NCI-H1105 treated with DMSO at 0.1 percent for 48 hours (cell line): Measurements from ENCODE around the gene EXOC3L2.
"Not testable (repeated sequence)": the region's sequence is repeated elsewhere in the genome, so short reads cannot be mapped to it uniquely, and the experiment has no call there.

Experiments used
- DNase-seq: peaks from one replicate; lab custom pipeline; 2025; lab: John Stamatoyannopoulos, UW

EXOC3L2 gene

DNA sequence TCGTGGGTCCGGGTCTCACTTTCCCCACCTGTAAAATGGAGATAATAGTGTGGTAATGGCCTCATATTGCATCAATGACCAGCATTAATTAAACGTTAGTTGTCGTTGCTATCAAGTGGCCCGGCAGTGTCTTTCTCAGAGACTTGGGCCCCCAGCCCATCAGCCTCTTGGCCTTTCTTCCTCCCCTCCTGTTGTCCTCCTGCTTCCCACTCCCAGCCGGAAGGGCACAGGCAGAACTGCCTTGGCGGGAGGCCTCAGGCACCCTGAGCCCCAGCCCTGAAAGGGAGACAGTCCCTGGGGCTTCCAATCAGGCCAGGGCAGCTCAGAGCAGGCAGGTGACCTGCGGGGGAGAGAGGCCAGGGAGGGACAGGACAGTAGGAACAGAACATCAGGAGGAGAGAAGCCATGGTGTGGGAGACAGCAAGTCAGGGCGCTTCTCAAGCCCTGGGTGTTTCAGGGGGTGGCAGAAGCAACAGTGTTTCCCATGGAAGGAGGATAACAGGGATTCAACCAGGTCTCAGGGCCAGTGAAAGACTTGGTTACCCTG is 10.5 kb upstream of the EXOC3L2 start:
- no peak for DNase-seq

DNA sequence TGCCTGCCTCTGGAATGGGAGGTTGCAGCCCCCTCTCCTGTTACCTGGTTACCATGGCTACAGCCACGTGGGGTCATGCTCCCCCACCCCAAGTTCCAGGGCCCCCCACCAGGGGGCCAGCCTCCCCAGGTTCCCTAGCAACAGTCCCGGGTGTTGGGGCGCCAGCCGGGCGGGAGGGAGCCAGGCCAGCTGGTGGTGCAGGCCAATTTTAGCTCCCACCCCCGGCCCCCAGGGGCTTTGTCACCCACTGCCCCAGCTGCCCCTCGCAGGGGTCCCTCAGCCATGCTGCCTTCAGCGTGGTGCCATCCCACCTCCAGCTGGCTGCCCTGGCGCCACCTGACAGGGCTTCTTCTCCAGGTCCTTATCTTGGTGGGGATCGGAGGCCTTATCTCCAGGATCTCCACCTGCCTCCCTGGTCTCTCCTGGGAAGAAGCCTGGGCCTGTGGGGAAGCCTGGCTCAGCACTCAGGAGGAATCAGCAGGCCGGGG is 8.9 kb upstream of the EXOC3L2 start:
- no peak for DNase-seq

DNA sequence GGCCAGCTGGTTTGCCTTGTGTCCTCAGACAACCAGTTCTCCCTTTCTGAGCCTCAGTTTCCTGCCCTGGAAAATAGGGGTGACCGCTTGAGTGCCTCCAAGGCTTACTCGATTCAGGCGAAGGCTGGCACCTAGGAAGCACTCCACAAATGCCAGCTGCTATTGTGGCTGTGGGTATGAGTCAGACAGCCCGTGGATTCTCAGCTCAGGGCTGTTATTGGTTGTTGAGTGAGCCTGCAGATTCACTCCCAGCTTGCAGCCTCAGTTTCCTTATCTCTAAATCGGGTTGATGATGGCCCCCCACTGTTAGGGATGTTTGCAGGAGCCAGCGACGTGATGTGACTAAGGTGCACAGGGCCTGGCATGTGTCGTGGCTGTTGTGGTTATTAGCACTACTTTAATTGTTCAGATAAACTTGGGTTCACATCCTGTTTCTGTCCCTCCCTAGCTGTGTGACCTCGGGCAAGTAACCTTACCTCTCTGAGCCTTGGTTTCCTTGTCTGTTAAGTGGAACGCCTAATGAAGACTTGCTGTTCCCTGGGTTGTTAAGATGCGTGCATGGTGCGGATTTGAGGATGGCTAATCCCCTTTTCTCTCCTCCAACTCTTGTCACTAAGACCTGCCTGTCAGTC is 8.3 kb upstream of the EXOC3L2 start:
- no peak for DNase-seq

DNA sequence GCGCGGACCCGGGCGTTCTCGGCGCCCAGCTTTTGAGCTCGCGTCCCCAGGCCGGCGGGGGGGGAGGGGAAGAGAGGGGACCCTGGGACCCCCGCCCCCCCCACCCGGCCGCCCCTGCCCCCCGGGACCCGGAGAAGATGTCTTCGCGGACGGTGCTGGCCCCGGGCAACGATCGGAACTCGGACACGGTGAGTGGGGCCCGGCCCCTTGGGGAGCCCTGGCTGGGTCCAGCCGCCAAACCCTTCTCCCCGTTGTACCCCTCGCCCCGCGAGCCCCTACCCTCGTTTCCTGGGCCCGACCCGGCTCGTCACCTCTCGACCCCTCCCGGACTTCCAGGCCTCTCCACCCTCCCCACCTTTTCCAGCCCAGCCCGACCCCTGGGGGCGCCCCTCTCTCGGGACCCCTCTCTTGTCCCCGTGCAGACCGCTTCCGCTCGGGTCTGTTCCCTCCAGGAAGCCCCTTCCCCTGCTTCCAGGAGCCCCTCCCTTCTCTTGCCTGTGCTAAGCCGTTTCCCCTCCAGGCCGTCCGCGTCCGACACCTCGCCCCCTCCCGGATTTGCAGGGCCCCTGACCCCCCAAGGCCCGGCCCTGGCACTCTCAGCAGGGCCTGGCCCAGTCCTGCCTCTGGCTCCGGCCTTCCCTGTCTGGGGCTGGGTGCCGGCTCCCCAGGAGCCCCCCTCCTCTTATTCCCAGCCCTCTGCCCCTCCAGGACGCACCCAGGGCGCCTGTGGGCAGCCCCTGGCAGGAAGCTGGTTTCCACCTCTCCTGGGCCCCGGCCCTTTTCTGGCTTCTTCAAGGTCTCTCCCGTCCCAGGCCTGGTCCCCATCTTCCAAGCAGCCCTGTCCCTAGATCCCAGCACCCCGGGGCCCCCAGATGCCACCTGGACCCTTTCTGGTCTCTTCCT is 6.5 kb upstream of the EXOC3L2 start:
- no peak for DNase-seq

DNA sequence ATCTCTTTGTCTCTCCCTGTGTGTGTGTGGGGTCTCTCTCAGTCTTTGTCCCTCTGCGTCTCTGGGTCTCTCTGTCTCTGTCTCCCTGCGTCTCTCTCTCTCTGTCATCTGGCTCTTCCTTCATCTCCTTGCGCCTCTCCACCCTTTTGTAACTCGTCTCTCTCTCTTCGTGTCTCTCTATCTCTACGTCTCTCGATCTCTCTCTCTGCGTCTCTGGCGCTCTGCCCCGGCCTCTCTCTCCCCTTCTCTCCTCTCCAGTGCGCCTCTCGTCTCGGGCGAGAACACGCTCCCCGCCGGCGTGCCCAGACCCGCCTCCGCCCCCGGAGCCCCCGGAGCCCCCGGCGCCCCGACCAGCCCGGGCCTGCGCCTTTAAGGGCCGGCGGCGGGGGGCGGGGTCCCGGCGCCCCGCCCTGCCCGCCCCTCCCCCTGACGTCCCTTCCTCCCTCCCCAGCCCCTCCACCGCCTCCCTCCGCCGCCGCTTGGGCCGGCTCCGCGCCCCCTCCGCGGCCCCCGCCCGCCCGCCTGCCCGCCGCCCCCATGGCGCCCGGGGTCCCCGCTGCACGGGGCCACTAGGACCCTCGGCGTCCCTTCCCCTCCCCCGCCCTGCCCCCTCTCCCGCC is 5.7 kb upstream of the EXOC3L2 start, which contains the start of gene MARK4:
TSS of gene MARK4 (plus strand) at position 440 of the 620 bp plus-strand sequence. CDS start 318 bp downstream, outside the sequence.
- peak; percentile 49 for DNase-seq

DNA sequence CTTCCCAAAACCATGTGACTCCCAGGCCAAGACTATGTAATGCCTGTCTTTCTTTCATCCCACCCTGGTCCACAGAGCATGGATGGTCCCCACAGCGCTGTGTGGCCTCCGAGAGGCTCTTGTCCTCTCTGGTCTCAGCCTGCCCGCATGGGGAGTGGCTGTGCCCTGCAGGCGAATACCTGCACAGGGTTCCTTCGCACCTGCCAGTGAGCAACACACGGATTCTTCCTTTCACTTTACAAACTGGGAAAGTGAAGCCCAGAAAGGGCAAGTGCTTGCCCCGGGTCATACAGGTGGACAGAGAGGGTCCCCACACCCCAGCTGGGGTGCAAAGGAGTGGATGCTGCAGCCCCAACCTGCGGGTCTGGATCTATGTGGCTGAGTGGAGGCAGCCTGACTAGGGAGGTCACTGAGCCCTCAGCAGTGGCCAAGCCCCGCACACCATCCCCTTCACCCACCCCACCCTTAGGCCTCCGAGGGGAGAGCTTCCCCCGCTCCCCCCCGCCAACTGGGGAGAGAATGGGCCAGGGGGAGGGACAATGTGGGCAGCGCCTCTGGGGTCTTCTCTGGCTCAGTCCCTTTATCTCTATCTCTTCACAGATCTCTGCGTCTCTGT is 5.1 kb upstream of the EXOC3L2 start:
- DNase-seq = peak; percentile 7

DNA sequence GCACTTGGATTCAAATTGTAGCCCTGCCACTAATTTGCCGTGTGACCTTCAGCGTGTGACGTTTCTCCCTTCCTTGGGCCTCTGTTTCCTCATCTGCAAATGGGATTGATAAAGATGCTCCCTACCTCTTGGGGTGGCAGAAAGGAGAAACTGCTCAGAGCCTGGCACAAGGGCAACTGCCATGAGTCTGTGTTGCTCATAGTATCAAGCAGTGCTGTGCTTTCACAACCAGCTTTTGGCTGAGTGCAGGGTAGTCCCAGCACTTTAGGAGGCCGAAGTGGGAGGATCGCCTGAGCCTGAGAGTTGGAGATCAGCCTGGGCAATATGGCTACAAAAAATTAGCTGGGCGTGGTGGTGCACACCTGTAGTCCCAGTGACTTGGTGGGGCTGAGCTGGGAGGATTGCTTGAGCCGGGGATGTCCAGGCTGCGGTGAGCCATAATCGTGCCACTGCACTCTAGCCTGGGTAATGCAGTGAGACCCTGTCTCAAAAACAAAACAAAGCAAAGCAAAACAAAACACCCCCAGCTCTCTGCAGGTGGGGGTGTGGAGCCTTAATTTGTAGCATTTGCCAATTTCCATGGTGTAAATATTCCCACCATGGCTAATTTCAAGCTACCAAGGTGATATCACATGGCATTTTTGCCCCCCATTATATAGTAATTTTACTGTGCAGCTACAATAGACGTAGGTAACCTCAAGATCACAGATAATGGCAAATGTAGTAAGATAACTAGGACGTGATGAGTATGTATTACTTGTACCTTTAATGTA is 4.2 kb upstream of the EXOC3L2 start:
- no peak for DNase-seq

DNA sequence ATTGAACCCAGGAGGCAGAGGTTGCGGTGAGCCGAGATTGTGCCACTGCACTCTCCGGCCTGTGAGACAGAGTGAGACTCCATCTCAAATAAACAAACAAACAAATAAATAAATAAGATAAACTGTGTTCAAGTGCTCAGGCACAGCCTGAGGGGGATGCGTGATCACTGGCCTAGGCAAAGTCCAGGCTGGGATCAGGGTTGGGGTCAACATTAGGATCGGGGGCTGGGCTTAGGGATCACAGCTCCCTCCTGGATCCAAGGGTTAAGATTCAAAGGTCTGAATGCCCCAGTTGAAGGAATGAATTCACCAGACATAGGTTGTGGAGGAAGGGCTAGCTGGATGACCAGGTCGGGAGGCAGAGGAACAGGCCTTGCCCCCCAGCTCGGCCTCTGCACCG is 1.9 kb upstream of the EXOC3L2 start:
- DNase-seq = no peak

DNA sequence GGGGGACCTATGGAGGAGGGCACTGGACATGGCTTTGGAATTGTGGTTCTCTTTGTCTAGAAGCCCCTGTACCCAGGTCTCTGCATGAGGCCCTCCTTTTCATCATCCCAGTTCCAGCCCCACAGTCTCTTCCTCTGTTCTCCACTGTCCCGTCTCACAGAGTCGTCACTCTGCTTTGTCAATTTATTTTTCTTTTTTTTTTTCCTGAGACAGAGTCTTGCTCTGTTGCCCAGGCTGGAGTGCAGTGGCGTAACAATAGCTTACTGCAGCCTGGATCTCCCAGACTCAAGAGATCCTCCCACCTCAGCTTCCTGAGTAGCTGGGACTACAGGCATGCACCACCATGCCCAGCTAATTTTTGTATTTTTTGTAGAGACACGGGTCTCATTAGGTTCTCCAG is 619 bp upstream of the EXOC3L2 start:
- DNase-seq = no peak

DNA sequence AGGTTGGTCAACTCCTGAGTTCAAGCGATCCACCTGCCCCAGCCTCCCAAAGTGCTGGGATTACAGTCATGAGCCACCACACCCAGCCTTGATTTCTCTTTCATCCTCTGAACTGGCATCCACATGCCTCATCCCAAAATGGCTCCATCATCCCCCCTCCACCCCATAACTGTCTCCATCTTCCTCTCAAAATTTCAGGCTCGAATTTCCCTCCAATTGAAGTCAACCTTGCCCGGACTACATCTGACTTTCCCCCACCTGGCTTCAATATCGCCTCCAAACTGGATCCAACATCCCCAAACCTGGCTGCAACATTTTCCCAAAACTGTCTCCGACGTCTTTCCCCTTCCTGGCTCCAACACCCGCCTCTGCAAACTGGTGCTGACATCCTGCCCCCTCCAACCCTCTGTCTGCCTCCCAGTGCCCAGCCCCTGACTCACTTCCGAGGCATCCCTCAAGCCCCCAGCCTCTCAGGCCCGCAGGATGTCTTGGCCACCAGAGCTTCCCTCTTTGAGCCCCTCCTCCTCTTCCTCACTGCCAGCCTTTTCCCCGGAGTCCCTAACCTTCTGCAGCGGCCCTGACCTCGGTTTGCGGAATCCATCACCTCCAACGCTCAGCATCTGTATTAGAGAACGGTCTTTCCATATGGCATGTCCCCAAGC is 943 bp downstream of the EXOC3L2 start:
- DNase-seq = no peak

DNA sequence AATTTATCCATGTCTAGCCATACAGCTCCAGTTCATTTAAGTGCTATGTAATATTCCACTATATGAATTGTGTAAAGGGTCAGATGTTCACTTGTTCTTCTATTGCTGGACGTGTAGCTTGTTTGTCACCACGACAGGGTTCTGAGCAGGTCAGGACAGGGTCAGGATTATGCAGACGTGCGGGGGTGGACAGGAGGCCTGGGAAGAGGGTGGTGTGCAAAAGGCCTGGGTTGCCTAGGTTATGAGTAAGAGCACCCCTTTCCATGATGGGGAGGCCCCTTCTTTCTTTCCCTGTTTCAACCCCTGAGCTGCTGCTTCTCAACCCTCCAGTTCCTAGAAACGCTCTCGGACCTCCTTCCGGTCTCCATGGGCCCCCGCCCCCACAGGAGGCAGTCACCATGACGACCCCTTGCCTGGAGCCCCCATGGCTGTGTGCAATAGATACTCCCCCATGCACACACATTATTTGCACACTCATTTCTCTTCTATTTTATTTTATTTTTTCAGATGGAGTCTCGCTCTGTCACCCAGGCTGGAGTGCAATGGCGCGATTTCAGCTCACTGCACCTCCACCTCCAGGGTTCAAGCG is 2.0 kb downstream of the EXOC3L2 start:
- no peak for DNase-seq

DNA sequence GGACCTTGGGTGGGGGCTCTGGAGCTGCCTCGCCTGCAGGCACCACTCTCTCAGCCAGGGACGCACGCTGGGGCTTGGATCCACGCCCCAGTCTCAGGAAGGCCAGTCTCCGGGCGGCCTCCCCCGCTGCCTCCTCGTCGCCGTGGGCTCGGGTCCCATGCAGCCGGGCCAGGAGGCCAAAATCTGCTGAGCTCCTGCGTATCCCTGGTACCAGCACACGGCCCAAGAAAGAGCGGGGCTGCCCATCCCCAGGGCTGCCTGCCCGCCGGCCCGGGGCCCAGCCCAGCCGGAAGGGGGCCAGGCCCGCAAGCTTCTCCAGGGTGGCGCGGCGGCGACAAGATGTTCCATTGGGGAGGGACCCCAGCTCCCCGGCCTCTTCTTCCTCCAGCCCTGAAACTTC is 6.7 kb downstream of the EXOC3L2 start:
- DNase-seq = no peak

DNA sequence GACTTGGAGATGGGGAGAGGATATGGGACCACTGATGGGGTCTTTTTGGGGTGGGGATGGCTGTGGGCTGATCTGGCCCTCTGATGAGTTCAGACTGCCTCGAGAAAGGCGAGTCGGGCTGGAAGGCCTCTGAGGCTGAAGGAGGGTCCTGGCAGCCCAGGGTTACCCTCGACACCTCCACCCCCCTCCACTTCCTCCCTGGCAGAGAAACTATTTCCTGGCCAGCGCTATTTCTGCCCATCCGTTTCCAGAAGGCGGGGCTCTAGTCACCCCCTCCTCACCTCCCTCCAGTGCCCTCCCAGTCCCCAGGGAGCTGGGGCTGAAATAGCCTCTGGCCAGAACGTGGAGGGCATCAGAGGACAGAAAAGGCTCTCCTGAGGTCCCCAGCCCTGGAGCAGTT is 9.7 kb downstream of the EXOC3L2 start:
- no peak for DNase-seq

DNA sequence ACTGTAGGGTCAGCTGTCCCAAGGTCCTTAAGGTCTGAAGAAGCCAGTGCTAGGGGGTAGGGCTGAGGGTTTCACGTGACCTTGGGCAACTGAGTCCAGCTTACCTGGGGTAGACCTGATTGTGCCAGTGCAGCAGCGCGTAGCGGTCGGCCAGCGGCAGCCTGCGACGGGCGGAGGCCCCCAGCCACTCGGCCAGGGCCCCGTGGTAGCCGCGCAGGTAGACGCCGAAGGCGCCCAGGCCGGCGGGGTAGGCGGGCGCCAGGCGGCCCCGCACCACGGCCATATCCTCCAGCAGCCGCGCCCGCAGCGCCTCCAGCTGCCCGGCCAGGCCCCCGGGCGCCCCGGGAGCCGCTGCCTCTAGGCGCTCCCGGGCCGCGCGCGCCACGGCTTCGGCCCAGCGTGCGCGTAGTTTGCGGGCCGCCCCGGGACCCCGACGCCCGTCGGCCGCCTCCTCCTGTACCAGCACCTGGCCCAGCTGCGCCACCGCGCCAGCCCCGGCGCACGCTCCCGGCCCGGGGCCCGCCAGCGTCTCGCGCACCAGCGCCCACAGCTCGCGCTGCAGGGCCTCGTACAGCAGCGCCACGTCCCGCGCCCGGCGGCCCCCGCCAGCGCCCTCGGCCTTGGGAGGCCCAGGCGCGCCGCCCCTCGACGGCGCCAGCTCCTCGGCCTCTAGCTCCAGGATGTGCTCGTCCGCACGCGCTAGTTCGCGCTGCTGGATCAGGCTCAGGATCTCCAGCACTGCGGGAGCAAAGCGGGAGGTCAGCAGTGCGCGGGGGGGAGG is 10.9 kb downstream of the EXOC3L2 start:
- no peak for DNase-seq

DNA sequence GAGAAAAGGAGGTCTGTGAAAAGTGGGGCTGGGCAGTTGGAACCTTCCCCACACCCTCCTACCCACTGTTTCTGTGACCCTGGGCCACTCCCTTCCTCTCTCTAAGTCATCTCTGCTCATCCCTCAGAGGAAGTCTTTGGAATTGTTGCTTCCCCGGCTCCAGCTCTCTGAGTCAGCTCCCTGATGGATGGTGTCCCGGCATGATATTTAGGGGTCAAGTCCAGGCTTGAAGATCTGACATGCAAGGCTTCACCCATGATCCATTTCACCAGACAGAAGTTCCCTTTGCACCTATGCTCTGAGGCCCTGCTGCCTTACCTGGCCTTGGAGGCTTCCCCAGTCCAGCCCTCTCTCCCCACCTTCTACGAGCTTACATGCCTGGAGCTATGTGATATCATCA is 13.3 kb downstream of the EXOC3L2 start:
- DNase-seq = no peak

DNA sequence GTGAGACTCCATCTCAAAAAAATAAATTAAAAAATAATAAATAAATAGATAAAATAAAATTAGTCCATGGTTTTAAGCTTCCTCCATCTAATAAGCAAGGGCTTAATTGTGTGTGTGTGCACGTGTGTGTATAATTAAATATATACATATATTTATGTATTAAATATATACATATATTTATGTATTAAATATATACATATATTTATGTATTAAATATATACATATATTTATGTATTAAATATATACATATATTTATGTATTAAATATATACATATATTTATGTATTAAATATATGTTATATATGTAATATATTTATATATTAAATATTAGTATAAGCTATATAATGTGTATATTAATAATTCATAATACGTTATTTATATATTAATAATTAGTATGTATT is 16.2 kb downstream of the EXOC3L2 start:
- not testable (repeated sequence) for DNase-seq

DNA sequence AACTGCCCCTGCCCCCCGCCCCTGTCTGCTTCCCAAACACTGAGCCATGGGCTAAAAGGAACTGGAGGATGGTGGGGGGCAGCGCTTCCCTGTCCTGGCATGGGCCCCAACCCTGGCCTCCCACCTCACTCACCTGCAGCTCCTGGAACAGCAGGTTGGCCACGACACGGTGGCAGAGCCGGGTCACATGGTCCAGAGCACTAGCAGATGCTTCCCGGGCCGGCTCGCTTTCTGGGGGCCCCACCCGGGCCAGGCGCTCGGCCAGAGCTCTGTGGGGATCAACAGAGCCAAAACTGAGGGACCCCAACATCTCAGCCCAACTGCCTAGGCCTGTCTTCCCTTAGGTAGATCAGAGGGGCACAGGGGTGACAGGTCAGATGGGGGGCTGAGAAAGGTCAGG is 20.6 kb downstream of the EXOC3L2 start:
- DNase-seq = no peak

DNA sequence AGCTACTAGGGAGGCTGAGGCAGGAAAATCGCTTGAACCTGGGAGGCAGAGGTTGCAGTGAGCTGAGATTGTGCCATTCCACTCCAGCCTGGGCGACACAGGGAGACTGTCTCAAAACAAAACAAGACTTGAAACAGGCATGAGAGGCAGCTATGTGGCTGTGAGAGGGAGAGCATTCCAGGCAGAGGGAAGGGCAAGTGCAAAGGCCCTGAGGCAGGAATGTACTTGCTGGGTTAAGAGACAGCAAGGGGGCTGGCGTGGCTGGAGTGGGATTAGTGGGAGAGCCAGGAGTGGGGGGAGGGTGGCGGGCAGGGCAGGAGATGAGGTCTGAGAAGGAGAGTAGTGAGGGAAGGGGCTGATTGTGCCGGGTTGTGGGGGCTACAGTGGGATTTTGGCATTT is 21.3 kb downstream of the EXOC3L2 start:
- DNase-seq = no peak

DNA sequence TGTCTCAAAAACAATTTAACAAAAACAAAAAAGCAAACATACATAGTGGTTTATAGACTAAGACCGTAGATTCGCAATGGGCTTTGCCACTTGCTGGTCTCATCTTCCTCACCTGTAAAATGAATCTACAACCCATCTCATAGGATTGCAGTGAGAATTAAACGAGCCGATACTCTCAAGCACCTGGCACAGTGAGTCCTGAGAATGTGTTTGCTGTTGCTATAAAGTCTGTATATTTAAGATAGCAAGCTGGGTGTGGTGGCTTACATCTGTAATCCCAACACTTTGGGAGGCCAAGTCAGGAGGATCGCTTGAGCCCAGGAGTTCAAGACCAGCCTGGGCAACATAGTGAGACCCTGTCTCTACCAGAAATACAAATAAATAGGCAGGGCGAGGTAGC is 22.5 kb downstream of the EXOC3L2 start:
- no peak for DNase-seq
